GM19351 (cell line): ENCODE measurements around the gene ANKRD27.
"Not testable (repeated sequence)": the region's sequence is repeated elsewhere in the genome, so short reads cannot be mapped to it uniquely, and the experiment has no call there.

Experiments
- ATAC-seq: cut with Tn5 transposase; IDR thresholded peaks from one replicate; pipeline ENCODE4 v1.9.1; 2021; ENCODE audit warnings: mild to moderate bottlenecking, moderate library complexity; ENCODE audit not compliant: unreplicated experiment

The ANKRD27 gene

GRCh38 chr19:32656379-32656778, 18.6 kb downstream of the ANKRD27 start:
- ATAC-seq, result not testable (repeated sequence)

- ATAC-seq, result no peak
These were observed 21.4 kb downstream of the ANKRD27 start for GRCh38 chr19:32653599-32653915.

GRCh38 chr19:32652894-32653598, 21.9 kb downstream of the ANKRD27 start:
- no peak for ATAC-seq

- ATAC-seq, result not testable (repeated sequence)
These were observed 22.6 kb downstream of the ANKRD27 start for GRCh38 chr19:32652331-32652730.

GRCh38 chr19:32651729-32652140, 23.2 kb downstream of the ANKRD27 start:
- no peak for ATAC-seq

GRCh38 chr19:32650671-32651070, 24.3 kb downstream of the ANKRD27 start:
- no peak for ATAC-seq

- ATAC-seq, result no peak
These were observed 25.2 kb downstream of the ANKRD27 start for GRCh38 chr19:32649751-32650150.

GRCh38 chr19:32647361-32647760, 27.6 kb downstream of the ANKRD27 start:
- no peak for ATAC-seq

- no peak for ATAC-seq
These were observed 28.4 kb downstream of the ANKRD27 start for GRCh38 chr19:32646556-32646955.

- no peak for ATAC-seq
These were observed 32.2 kb downstream of the ANKRD27 start for GRCh38 chr19:32642771-32643170.

- no peak for ATAC-seq
These were observed 36.4 kb downstream of the ANKRD27 start for GRCh38 chr19:32638625-32639024.

GRCh38 chr19:32637480-32637879, 37.5 kb downstream of the ANKRD27 start:
- no peak for ATAC-seq

GRCh38 chr19:32631381-32631780, 43.6 kb downstream of the ANKRD27 start:
- ATAC-seq, result no peak

- ATAC-seq, result no peak
These were observed 44.6 kb downstream of the ANKRD27 start for GRCh38 chr19:32630338-32630737.

- ATAC-seq, result no peak
These were observed 47.2 kb downstream of the ANKRD27 start for GRCh38 chr19:32627714-32628270.

GRCh38 chr19:32626969-32627368, 48.0 kb downstream of the ANKRD27 start:
- ATAC-seq, result no peak

GRCh38 chr19:32624410-32624809, 50.6 kb downstream of the ANKRD27 start:
- ATAC-seq, result no peak

GRCh38 chr19:32622002-32622401, 53.0 kb downstream of the ANKRD27 start:
- no peak for ATAC-seq

GRCh38 chr19:32619051-32619685, 55.8 kb downstream of the ANKRD27 start:
- no peak for ATAC-seq

GRCh38 chr19:32615569-32615968, 59.4 kb downstream of the ANKRD27 start:
- no peak for ATAC-seq

GRCh38 chr19:32614916-32615315, 60.1 kb downstream of the ANKRD27 start:
- ATAC-seq, result no peak

- no peak for ATAC-seq
These were observed 62.0 kb downstream of the ANKRD27 start for GRCh38 chr19:32613008-32613407.
